ENCODE results near the gene CCDC152.
"Not testable (repeated sequence)": the region's sequence is repeated elsewhere in the genome, so short reads cannot be mapped to it uniquely, and the experiment has no call there.

Gene CCDC152

GRCh38 chr5:42816546-42816945 lies 59.9 kb downstream of the CCDC152 start:
- DNase-seq: not testable (repeated sequence)

- DNase-seq: no peak
Observed at GRCh38 chr5:42819745-42820144, 63.1 kb downstream of the CCDC152 start.

GRCh38 chr5:42822548-42822947 lies 65.9 kb downstream of the CCDC152 start:
- DNase-seq: no peak

GRCh38 chr5:42824347-42824976 lies 67.8 kb downstream of the CCDC152 start:
- DNase-seq: no peak

- DNase-seq: no peak
Observed at GRCh38 chr5:42825422-42826148, 69.0 kb downstream of the CCDC152 start.

- no peak for DNase-seq
Observed at GRCh38 chr5:42826757-42827515, 70.3 kb downstream of the CCDC152 start.

- no peak for DNase-seq
Observed at GRCh38 chr5:42828671-42829070, 72.1 kb downstream of the CCDC152 start.

GRCh38 chr5:42830924-42831323 lies 74.3 kb downstream of the CCDC152 start:
- no peak for DNase-seq

- no peak for DNase-seq
Observed at GRCh38 chr5:42832060-42832459, 75.4 kb downstream of the CCDC152 start.

GRCh38 chr5:42836070-42836769 lies 79.6 kb downstream of the CCDC152 start:
- DNase-seq: no peak

- no peak for DNase-seq
Observed at GRCh38 chr5:42837601-42838000, 81.0 kb downstream of the CCDC152 start.

- DNase-seq: no peak
Observed at GRCh38 chr5:42839196-42839595, 82.6 kb downstream of the CCDC152 start.

GRCh38 chr5:42840269-42840668 lies 83.7 kb downstream of the CCDC152 start:
- no peak for DNase-seq

- no peak for DNase-seq
Observed at GRCh38 chr5:42840842-42841567, 84.4 kb downstream of the CCDC152 start.

- no peak for DNase-seq
Observed at GRCh38 chr5:42842921-42843641, 86.5 kb downstream of the CCDC152 start.

- DNase-seq: no peak
Observed at GRCh38 chr5:42843675-42844292, 87.2 kb downstream of the CCDC152 start.

GRCh38 chr5:42844408-42844807 lies 87.8 kb downstream of the CCDC152 start:
- DNase-seq: not testable (repeated sequence)

- DNase-seq: no peak
Observed at GRCh38 chr5:42848545-42848944, 91.9 kb downstream of the CCDC152 start.

- no peak for DNase-seq
Observed at GRCh38 chr5:42851481-42851880, 94.9 kb downstream of the CCDC152 start.

All from GOT3 (cell line).